SH-SY5Y (cell line): ENCODE measurements around the gene GUCA2A.

Experiments
- GATA2 ChIP-seq: IDR thresholded peaks from 2 replicates; pipeline ENCODE4 v1.6.1; 2011; ENCODE audit warnings: mild to moderate bottlenecking, low read depth, low read length
- GATA3 ChIP-seq: IDR thresholded peaks from 2 replicates; pipeline ENCODE4 v1.6.1; 2011; ENCODE audit warnings: low read depth, mild to moderate bottlenecking, low read length, moderate library complexity

Gene GUCA2A

DNA sequence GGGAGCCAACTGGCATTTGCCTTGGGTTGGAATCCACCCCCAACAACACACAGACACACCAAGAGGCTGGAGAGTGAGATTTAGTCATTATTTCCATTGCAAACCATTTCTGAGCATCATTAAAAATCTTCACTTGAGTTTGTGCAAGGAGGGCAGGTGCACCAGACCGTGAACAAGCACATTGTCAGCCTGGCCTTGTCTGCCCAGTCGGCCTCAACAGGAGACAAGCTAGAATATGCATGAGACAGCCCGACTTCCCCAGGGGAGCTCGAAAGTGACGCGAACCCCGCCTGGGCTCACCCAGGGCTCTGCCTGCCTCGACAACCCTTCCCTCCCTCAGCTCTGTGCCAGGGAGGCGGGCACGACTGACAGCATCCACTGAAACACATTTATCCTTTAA is 26.8 kb downstream of the GUCA2A start:
- TF ChIP-seq GATA2 (no peak), GATA3 (no peak)

- TF ChIP-seq GATA3 (no peak), GATA2 (no peak)
Observed at GRCh38 chr1:42136466-42136865, 28.1 kb downstream of the GUCA2A start.

GRCh38 chr1:42135426-42135825 is 29.1 kb downstream of the GUCA2A start:
- TF ChIP-seq GATA2 (no peak), GATA3 (no peak)

- TF ChIP-seq GATA3 (no peak), GATA2 (no peak)
Observed at GRCh38 chr1:42133809-42134526, 30.6 kb downstream of the GUCA2A start.

DNA sequence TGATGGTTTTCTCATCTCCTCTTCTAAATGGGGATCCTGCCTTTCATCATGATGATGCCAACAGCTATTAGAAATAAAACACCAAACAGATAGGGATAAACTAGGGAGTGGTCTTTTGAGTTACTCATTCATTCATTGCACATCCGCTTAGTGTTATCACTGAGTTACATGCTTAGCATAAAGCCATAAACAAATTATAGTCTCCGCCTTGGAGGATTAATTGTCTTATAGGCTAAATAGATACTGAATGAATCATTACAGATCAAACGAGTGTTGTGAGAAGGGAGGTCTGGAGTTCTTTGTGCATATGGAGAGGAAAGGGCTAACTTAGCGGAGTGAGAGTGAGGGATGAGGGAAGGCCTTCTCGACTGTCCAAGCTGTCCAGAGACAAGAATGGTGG is 31.2 kb downstream of the GUCA2A start:
- TF ChIP-seq GATA3 (no peak), GATA2 (no peak)

DNA sequence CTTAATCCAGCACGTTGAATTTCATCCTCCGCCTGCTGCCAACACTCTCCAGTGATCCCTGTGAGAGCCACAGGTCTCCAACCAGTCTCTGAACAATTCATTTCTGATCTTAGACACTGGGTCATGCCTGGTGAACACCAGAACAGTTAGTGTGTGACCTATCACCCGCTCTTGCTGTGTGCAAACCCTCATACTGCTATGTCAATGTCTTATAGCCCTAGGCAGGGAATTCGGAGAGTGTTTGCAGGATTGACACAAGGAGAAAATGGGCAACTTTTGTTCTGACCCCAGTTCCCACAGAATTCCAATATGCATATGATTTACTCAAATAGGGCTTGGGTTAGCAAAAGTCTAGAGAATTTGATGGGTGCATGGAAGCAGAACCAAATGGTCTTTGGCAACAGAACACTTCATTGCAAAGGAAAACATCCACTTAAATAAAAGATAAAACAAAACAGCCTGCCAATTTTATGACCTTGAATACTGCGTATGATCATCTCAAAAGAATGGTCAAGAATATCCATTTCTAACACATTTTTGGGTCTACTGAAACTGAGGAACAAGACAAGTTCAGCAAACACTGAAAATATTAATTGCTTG is 34.4 kb downstream of the GUCA2A start:
- TF ChIP-seq GATA2, result no peak
- no peak for TF ChIP-seq GATA3

DNA sequence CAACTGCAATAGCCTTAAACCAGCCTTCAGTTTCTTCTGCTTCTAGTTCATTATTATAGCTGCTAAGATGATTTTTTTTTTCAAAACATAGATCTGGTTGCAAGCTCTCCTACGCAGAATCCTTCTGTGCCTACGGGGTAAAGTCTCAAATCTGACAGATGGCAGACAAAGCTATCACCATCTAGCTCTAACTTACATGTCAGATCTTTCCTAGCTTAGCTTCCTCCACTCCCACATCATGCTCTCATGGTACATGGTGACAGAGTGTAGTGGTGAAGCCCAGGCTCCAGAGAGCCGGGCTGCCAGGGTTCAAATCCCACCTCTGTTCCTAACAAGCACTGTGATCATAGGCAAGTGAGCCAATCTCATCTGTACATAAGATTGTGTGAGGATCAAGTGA is 35.6 kb downstream of the GUCA2A start:
- TF ChIP-seq GATA2 (no peak), GATA3 (no peak)

DNA sequence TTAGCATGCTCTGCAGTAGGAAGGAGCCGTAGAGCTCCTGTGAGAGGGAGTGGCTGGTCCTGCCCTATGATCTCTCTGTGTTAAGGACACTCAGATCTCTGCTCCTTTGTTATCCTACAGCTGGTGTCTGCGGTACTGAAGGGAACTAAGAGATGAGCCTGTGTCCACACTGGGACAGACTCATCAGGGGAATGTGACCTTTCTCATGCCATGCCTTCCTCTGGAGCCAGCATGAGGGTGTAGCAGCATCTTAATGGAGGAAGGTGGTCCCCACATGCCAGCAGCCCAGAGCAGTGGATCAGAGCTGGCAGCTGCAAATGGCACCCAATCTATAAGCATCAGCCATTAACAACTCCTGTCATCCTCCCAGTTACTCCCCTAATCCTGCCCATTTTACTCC is 36.0 kb downstream of the GUCA2A start:
- TF ChIP-seq GATA3 (no peak), GATA2 (no peak)

GRCh38 chr1:42127767-42128166 is 36.8 kb downstream of the GUCA2A start:
- TF ChIP-seq GATA3 (no peak), GATA2 (no peak)

- TF ChIP-seq GATA3 (no peak), GATA2 (no peak)
Observed at GRCh38 chr1:42125552-42125951, 39.0 kb downstream of the GUCA2A start.

DNA sequence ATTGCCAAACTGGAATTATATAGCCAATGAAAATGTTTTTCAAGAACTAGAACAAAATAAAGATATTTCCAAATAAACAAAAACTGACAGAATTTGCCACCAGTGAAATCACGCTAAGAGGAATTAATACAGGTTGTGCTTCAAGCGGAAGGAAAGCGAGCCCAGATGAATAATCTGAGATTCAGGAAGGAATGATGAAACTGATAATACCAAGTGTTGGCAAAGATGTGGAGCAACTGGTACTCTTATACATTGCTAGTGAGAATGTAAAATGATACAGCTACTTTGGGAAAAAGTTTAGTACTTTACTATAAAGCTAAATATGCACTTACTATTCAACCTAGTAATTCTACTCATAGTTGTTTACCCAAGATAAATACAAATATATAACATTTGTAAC is 42.1 kb downstream of the GUCA2A start:
- TF ChIP-seq GATA3, result no peak
- no peak for TF ChIP-seq GATA2

DNA sequence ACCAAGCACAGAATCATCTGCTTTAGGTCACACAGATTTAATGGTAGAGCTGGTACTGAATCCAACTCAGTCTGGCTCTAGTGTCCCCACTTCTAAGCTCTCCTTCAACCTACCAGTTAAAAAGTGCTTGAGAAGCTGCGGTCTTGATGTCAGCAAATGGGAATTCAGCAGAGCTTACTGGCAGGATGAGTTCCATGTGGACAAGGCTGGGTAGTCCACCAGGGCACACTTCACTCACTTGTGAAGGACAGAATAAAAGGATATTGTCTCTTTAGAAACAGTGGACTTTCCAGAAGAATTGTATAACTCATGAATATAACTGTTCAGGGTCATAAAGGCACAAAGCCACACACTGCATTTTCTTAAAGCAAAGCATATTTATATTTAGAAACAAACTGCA is 46.4 kb downstream of the GUCA2A start:
- TF ChIP-seq GATA3 (no peak), GATA2 (no peak)

DNA sequence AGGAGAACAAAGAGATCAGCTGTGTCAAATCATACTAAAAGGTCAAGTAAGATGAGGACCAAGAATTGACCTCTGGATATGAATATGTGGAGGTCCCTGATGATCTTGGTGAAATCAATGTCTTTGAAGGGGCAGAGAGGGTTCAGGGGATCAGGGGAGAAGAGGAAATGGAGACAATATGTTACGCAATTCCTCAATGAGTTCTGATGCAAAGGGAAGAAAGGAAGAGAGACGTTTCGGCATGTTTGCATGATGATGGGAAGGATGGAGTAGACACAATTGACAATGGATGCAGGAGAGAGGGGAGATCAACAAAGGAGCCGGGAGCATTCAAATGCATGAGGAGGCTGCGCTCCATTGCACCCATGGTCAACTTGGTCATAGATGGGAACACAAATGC is 47.3 kb downstream of the GUCA2A start:
- no peak for TF ChIP-seq GATA2
- TF ChIP-seq GATA3, result no peak

GRCh38 chr1:42114229-42114628 is 50.3 kb downstream of the GUCA2A start:
- TF ChIP-seq GATA2, result no peak
- no peak for TF ChIP-seq GATA3
